GM20000 (cell line): ENCODE data around the gene BCL2.

ENCODE experiments used
- DNase-seq: peaks from one replicate; pipeline ENCODE4 v3.0.0; 2012; ENCODE audit warnings: low spot score
- TF ChIP-seq, protein P1 (sequence below): IDR thresholded peaks from 2 replicates; pipeline ENCODE4 v1.5.1; 2012; ENCODE audit warnings: mild to moderate bottlenecking, control low read depth; ENCODE audit errors: extremely low read depth, missing control alignments

The BCL2 gene

DNA sequence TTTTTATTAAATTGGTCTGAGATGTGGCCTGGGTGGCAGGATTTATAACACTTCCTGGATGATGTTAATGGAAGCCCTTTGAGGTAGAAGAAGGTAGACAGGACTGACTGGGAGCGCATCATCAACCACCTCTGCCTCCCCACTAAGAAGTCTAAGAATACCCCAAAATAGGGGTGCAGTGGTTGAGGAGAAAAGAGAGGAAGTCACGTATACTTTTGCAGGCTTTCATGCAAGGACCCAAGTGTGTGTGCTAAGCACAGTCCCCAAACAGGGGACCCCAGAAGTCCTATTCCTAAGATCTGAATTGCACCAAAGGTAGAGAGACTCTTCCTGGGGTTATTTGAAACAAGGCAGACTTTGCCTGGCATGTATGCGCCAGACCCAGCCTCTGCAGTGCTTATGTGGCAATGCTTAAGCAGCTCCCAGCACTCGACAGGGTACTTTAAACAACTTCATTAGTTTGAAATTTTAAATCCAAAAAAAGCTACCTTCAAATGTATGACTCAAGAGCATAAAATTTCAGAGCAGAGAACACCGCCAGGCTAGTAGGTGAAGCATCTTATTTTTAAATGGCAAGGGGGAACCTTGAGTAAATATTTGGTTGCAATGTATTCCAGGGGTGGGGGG is 35.3 kb downstream of the BCL2 start:
- TF ChIP-seq, protein P1, sequence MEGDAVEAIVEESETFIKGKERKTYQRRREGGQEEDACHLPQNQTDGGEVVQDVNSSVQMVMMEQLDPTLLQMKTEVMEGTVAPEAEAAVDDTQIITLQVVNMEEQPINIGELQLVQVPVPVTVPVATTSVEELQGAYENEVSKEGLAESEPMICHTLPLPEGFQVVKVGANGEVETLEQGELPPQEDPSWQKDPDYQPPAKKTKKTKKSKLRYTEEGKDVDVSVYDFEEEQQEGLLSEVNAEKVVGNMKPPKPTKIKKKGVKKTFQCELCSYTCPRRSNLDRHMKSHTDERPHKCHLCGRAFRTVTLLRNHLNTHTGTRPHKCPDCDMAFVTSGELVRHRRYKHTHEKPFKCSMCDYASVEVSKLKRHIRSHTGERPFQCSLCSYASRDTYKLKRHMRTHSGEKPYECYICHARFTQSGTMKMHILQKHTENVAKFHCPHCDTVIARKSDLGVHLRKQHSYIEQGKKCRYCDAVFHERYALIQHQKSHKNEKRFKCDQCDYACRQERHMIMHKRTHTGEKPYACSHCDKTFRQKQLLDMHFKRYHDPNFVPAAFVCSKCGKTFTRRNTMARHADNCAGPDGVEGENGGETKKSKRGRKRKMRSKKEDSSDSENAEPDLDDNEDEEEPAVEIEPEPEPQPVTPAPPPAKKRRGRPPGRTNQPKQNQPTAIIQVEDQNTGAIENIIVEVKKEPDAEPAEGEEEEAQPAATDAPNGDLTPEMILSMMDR, result no peak
- no peak for DNase-seq

DNA sequence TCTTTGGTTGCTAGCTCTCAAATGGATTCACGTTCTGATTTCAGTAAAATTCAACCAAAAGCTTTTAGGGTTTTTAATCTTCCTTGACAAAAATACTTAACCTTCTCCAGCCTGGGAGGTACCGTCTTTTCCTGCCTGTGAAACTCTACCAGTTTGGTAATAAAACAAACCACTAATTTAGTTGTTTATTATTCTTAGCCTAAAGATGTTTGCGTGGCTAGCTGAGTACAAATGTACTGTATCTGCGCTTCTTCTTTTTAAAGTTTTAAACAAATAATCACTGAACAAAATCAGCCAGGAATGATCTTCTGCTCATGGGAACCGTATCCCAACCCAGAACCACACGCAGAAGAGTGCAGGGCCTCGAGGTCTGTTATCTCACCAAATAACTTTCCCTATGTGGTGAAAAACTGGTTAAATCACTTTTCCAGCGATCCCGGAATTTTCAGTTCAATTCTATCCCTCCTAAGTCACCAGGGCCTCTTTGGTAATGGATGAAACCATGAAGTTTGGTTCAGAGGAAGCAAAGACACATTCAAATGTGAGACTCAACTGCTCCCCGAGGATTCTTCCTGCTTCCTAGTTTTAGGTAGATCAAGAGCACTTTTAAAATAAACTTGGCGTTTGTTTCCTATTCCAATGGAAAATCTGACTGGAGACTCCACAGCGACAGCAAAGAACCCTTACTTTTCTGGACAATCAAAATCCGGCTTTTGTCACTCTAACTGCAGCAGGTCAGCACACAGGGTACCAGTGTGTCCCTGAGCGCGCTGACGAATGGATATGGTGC is 36.1 kb downstream of the BCL2 start:
- TF ChIP-seq, protein P1, result no peak
- DNase-seq, result no peak

DNA sequence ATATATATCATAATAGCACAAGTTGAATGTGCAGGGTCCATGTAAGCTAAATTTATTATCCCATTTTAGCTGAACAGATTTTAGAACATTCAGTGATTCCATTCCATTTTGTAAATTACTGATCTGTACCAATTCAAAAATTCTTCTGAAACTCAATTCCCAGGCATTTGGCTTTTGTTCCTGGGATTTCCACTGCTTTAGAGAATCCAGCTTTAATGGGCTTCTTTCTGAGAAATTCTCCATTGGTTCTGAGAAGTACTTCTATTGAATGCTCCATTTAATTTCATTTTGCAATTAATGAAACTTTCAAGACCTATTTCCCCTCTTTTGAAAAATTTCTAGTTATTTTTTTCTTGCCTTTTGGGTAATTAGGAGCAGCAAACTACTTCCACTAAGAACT is 36.8 kb downstream of the BCL2 start:
- DNase-seq, result no peak
- TF ChIP-seq, protein P1, result no peak

DNA sequence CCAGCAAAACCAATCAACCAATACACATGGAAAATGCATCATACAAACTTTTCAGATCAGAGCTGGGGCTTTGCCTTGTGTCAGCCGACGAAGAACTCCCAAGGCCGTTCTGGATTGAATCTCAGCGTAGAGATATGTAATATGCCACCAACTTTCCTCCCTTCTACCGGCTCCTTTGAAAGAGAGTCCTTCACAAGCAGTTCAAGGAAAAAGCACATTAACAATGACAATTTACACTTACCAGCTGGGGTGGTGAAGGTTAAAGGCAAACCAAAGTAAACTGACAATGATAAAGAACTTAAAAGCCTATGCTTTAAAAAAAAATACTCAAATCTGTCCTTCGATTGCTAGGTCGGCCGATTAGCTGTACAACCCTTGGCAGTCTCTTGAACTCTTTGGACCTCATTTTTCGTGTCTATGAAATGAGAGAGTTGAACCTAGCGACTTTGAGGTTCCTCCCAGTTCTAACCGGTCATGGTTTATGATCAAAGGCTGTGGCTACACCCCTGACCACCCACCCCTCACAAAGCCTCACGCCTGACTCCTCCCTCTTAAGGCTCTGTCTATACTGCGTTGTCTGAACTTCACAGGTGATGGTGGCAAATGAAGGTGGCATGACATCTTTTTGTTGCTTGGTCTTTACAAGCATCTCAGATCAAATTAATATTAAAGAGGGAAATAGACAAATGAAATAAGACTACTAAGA is 46.2 kb downstream of the BCL2 start:
- TF ChIP-seq, protein P1, result no peak
- DNase-seq, result no peak

DNA sequence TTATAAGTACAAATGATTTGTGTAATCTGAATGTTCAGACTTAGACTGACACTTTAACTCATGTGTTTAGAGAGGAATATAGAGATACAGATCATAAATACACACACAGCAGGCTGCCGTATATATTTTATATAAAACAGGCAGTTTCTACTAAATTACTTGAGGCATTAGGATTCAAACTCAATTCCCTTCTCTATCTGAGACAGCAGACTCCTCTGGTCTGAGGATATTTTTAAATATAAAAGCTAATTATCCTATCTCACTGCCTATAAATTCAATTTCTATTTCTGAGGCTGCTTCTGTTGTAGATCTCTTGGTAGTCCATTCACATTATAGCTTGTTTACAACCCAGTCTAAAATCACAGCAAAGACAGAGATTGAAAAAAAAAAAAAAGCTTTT is 46.9 kb downstream of the BCL2 start:
- DNase-seq, result no peak
- TF ChIP-seq, protein P1, result no peak

DNA sequence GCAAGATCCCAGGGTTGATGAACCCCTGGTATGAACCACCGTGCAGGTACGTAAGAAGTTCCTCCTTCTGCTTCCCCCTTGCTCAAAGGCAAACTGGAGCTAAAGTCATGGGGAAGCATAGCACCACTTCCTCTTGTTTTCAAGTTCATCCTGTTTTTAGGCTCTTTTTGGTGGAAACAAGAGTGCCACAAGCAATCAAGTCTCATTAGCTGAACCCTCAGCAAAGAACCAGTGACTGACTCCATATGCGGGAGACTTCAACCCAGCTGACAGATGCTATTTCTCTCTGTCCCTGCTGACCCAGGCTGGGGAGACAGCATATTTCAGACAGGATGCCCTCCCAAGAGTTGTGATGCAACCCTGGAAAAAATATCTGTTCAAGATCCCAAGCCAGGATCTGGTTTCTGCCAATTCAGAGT is 47.7 kb downstream of the BCL2 start:
- TF ChIP-seq, protein P1, result no peak
- no peak for DNase-seq

DNA sequence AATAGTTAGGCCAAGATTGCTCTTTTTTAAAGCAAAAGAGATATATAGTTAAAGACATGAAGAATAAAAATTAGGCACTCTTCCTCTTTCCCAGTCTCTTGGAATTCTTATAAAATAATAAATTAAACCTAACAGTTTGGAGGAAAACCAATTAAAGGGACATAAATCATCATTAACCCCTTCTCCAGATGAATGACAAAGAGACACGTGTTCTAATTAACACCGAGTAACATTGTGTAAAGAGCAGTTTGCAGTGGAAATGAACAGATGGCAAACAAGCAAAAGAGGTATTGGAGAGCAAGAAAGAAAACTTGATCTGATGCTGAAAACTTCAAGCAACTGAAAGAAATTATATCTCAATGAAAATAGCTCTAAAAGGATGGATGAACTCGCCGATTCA is 48.4 kb downstream of the BCL2 start:
- DNase-seq, result no peak
- TF ChIP-seq, protein P1, result no peak
